HG02798 (cell line): ENCODE measurements around the gene SPTY2D1.
"Not testable (repeated sequence)": the region's sequence is repeated elsewhere in the genome, so short reads cannot be mapped to it uniquely, and the experiment has no call there.

Source experiments
- ATAC-seq: cut with Tn5 transposase; IDR thresholded peaks from one replicate; pipeline ENCODE4 v1.9.1; 2021; ENCODE audit warnings: mild to moderate bottlenecking; ENCODE audit not compliant: unreplicated experiment, poor library complexity

The SPTY2D1 gene, protein sequence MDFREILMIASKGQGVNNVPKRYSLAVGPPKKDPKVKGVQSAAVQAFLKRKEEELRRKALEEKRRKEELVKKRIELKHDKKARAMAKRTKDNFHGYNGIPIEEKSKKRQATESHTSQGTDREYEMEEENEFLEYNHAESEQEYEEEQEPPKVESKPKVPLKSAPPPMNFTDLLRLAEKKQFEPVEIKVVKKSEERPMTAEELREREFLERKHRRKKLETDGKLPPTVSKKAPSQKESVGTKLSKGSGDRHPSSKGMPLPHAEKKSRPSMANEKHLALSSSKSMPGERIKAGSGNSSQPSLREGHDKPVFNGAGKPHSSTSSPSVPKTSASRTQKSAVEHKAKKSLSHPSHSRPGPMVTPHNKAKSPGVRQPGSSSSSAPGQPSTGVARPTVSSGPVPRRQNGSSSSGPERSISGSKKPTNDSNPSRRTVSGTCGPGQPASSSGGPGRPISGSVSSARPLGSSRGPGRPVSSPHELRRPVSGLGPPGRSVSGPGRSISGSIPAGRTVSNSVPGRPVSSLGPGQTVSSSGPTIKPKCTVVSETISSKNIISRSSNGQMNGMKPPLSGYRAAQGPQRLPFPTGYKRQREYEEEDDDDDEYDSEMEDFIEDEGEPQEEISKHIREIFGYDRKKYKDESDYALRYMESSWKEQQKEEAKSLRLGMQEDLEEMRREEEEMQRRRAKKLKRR

DNA sequence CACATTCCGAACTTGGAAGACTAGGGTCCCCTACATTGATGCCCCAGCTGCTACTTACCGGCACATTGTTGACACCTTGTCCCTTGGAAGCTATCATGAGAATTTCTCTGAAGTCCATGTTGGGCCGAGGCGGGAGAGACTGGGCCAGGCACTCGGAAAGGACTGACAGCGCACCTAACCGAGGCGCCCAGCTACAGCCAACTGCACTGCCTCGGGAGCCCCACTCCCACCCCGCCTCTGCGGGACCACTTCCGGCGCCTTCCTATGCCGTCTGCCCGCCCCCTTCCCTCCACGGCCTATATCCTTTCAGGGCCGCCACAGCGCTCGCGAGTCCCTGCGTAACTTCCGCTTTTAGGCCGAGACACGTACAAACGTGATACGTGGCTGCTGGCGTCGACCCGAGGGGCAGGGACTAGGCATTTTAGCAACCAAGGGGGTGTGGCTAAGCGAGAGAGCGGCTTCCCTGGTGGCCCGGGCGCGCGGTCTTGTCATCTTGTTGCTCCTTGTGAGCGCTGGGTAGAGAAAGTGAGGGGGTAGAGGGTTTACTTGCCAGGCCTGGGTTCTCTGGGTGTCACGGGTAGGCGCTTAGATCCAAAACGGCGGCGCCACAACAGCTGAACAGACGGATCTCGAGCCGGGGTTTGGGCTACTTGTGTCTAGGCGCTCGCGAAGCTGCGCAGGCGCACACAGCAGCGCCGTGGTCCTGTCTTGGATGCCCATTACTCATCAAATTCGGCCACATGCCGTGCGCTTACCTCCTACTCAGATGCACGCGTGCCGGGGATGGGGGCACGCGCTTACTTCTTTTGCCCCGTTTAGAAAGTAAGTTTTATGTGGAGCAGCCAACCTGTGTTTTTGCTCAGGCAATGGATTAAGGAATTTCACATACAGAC lies at the start of gene SPTY2D1:
Gene SPTY2D1, minus strand, starts transcription at position 203 of the 893 bp plus-strand sequence. Its CDS starts 85 bp downstream, at position 118.
- ATAC-seq = peak; percentile 96

DNA sequence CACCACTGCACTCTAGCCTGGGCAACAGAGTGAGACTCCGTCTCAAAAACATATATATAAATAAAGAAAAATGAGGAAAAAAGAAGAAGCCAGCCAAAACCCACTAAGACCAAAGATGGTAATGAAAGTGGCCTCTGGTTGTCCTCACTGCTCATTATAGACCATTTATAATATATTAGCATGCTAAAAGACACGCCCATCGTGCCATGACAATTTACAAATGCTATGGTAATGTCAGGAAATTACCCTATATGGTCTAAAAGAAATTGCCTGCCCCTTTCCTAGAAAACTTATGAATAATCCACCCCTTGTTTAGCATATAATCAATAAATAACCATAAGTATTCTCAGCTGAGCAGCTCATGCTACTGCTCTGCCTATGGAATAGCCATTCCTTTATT lies 48.3 kb upstream of the SPTY2D1 start:
- ATAC-seq = no peak

DNA sequence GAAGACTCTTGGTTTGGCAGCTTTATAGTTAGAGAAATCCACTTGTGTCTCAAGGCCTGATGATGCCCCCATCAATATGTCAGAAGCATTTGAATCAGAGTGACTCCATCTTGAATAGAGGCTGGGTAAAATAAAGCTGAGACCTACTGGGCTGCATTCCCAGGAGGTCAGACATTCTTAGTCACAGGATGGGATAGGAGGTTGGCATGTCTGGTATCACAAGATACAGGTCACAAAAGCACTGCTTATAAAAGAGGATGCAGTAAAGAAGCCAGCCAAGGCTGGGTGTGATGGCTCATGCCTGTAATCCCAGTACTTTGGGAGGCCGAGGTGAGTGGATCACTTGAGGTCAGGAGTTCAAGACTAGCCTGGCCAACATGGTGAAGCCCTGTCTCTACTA lies 47.8 kb upstream of the SPTY2D1 start:
- not testable (repeated sequence) for ATAC-seq

DNA sequence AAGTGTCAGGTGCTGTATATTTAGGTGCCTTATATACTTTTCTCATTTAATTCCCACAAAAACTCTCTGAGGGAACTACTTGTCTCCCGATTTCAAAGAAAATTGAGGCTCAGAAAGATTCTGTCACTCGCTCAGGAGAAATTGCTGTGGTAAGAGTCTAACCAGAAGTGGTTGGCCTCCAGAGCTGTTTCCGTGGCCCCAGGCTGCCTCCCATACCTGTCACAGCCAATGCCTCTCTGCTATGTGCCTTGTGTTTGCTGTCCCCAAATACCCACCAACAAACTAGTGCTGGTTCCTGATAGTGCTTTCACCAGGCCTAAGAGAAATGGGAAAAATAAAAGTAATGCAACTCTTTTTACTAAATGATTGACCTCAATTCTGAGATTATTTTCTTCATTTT lies 43.4 kb upstream of the SPTY2D1 start:
- ATAC-seq = no peak

DNA sequence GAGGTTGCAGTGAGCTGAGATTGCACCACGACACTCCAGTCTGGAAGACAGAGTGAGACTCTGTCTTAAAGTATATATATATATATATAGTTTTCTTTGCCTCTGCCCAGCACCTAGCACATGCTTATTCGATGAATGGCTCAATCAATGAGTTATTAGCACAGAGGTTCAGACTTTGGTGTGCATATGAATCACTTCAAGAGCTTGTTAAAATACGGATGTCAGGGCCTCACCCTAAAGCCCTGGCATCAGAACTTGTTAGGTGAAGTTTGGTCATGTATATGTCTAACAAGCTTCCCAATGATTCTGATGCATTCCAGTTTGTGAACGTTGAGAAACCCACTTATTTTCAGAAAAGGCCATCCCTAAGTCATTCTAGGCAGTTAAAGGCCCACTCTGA lies 42.7 kb upstream of the SPTY2D1 start:
- ATAC-seq = no peak

DNA sequence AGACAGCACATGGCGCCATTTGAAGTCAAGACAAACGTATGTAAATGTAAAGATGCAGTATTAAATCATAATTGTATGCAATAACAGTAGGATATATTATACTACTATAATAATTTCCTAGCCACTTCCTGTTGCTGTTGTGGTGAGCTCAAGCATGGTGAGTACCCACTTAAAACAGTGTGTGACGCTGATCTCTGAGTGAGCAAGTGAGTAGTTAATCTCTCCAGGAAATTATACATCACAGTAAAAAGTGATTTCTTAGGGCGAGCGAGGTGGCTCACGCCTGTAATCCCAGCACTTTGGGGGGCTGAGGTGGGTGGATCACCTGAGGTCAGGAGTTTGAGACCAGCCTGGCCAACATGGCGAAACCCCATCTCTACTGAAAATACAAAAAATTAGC lies 38.1 kb upstream of the SPTY2D1 start:
- not testable (repeated sequence) for ATAC-seq

DNA sequence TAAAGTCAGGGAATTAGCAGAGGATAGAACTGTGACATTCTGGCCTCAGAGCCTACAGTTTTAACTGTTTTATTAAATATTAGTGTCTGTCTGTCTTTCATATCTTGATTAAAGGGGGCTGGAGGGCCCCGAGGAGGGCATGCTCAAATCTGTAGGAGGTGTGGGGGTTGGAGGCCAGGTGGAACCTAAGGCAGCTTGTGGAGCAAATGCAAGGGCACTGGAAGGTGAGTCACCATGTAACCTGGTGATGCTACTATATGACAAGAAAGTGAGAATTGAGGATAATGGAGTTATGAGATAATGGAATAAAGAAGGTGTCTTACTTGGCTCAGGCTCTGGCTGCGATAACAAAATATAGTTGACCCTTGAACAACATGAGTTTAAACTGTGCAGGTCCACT lies 37.1 kb upstream of the SPTY2D1 start:
- no peak for ATAC-seq

DNA sequence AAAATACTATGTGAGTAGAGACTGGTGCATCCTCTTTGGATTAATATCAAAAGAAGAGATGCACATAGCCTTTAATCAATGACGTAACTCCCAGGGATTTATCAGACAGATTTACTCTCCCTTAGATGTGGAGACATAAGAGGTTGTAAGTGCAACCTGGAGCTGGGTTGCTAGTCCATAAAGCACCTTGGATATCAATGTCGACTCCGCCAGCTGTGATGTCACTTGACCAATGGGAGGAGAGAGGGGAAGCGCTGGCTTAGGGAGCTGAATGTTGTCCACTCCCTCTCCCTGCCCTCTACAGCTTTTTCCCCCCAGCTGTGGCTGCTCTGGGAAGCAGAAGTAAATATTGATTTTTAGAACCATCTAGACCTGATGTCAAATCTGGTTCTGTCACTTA lies 35.6 kb upstream of the SPTY2D1 start:
- no peak for ATAC-seq

DNA sequence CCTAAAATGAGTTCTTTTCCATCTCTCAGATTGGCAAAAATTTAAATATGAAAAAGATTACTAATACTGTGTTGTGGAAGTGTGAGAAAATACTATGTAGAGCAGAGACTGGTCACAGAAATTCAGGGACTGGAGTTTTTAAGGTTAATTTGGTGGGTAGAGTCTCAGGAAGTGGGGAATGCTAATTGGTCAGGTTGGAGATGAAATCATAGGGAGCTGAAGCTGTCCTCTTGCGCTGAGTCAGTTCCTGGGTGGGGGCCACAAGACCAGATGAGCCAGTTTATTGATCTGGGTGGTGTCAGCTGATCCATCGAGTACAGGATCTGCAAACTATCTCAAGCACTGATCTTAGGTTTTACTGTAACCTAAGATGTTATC lies 35.1 kb upstream of the SPTY2D1 start:
- no peak for ATAC-seq

DNA sequence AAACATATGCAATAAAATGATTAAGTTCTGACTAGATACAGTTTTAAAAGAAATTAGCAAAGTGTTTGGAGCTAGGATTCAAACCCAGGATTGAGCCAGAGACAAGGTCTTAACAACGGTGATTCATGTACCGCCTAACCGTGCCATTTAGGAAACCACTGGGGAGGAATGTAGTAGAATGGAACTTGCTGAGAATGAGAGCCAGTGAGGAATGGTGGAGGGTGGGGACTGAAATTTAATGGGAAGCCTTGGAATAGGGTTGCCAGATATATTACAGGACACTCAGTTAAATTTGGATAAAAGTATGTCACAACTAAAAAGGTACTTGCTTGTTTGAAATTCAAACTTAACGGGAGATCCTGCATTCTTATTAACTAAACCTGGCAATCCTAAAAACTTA lies 34.0 kb upstream of the SPTY2D1 start:
- ATAC-seq = no peak

DNA sequence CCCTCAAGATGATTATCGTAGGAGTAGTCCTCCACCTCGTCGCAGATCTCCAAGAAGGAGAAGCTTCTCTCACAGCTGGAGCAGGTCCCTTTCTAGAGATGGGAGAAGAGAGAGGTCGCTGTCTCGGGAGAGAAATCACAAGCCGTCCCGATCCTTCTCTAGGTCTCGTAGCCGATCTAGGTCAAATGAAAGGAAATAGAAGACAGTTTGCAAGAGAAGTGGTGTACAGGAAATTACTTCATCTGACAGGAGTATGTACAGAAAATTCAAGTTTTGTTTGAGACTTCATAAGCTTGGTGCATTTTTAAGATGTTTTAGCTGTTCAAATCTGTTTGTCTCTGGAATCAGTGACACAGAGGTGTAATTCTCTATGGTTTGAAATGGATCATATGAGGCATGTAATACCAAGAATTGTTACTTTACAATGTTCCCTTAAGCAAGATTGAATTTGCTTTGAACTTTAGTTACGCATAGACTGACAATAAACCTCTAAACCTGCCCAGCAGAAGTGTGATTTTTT lies 31.3 kb upstream of the SPTY2D1 start:
- ATAC-seq = not testable (repeated sequence)

DNA sequence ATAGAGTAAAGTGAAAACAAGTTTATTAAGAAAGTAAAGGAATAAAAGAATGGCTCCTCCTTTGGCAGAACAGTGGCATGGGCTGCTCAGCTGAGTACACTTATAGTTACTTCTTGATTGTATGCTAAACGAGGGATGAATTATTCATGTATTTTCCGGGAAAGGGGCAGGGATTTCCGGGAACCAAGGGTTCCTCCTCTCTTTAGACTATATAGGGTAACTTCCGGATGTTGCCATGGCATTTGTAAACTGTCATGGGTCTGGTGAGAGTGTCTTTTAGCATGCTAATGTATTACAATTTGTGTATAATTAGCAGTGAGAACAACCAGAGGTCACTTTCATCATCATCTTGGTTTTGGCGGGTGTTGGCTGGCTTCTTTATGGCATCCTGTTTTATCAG lies 23.5 kb upstream of the SPTY2D1 start:
- ATAC-seq = no peak

DNA sequence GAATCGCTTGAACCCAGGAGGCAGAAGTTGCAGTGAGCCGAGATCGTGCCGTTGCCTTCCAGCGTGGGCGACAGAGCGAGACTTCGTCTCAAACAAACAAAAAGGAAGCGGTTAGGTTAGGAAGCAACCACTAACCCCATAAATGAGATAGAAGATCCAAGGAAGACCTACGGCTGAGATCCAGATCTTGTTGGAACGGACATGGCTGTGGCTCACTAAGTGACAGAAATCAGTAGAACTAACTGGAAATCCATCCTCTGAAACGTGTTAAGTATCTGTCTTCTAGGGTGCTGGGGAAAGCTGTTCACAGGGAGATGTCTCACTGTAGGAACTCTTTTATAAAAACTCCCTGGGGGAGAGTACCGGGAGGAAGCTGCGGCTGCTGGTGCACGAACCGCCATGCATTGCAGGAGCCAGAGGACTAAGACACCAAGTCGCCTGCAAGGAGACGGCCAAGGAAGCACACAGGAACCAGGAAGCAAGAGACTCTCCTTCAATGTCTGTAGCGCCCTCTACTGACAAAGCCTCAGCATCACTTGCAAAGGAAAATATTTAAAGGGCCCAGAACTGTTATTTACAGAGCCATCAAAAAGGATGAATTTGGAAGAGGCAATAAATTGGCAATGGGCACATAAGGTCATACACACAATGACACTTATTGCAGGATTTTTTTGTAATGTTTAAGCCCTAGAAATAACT lies 16.9 kb upstream of the SPTY2D1 start:
- peak; percentile 63 for ATAC-seq

DNA sequence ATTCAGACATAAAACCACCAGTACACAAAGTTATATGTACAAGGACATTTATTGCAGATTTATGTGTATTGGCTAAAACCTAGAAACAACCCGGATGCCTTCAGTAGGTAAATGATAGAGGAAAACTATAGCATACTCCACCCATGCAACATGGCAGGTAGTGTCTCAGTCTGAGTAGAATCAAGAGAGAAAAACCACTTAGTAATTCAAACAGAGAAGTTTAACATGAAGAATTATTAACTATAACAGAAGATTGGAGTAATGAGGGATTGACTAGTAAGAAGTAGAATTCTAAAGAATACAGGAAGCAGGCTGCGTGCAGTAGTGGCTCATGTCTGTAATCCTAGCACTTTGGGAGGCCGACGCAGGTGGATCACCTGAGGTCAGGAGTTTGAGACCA lies 16.2 kb upstream of the SPTY2D1 start:
- ATAC-seq = no peak

DNA sequence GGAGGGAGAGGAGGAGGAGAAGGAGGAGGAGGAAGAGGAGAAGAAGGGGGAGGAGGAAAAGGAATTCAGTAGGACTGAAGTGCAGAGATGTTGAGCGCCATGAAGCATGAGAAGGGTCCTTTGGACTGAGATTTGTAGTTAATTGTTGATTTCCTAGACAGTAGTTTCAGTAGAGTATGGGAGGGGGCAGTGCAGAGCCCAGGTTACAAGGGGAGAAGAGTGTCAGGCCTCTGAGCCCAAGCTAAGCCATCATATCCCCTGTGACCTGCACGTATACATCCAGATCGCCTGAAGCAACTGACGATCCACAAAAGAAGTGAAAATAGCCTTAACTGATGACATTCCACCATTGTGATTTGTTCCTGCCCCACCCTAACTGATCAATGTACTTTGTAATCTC lies 8.9 kb upstream of the SPTY2D1 start:
- not testable (repeated sequence) for ATAC-seq

DNA sequence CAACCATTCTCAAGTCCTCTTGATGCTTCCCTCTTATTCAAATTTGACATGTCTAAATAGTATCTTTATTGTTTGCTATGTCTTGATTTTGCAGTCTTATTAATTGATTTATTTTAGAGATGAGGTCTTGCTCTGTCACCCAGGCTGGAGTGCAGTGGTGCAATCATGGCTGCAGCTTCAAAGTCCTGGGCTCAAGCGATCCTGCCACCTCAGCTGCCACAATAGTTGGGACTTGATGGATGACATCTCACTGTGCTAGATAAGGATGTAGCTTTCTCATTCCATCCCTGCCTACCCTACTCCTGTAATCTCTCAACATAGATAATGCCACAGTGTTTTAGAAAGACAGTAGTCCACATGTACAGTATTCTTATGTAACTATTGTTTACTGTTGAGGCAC lies 7.5 kb upstream of the SPTY2D1 start:
- ATAC-seq = no peak

DNA sequence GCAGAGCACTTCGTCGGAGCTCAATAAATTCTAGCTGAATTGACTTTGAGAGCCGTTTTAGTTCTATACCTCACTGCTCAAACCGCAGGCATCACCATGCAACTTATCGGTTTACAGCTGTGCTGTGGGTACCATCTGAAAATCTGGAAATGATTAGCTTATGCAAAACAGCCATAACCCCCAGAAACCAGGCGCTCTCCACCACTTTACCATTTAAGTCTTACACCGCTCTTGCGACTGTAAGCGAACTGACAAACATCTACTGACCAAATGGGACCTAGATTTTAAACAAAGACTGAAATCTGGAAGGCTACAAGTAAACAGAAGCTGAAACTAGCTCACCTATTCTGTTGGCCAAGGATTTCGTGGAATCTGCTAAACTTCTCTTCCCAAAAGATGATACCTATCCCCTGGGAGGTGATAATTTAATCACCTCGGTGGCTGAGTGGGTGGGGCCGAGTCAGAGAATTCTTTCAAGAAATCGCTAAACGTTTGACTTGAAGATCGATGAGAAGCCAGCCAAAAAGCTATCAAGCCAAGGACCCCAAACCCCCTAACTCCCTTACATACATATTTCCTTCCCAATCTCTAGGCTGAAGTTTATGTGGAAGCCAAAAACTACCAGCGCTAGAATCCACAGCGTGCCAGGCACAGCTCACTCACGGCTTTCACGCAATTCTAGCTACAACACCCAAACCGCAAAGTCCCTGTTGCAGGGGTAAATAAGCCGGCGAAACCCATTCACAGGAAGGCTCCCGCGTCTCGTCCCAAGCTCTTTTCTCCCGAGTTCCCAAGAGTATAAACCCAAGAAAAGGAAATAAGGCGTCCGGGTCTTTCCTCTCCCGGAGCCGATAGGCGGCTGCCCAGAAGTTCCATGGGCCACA lies 644 bp downstream of the SPTY2D1 start:
- peak; percentile 60 for ATAC-seq

DNA sequence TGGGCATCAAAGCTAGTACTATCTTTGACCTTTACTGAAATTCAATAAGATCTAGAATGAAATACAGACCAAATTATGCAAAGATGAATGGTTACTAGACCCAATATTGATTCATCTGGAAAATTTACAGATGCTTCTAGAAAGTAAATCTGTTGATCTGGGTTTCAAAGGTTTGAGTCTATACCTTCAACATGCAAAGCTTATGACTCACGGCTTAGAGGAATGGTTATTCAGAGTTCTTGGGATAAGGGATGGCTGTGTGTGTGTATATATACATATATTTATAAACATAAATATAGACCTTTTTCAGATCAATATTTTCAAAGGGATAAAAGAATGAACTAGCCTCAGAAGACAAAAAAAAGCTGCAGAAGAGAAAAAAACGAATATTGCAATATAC lies 1.3 kb downstream of the SPTY2D1 start:
- no peak for ATAC-seq

DNA sequence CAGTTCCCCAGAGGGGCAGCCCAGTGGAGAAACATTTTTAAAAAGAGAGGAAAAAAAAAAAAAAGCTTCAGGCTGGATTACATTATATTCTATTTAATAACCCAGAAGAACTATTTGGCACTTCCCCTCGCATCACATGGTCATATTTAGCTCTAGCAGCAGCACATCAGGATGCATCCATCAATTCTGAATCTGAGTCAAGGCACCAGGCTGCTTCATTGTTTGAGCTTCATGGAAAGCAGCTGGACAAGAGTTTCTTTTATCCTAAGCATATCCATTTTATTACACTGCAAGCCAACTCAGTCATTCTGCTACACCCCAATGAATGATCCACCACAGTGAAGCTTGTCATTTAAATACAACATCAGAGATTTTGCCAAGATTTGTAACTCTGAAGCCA lies 10.0 kb downstream of the SPTY2D1 start:
- no peak for ATAC-seq
